DOHH2 (cell line): ENCODE measurements around the gene PALLD.
"Not testable (repeated sequence)": the region's sequence is repeated elsewhere in the genome, so short reads cannot be mapped to it uniquely, and the experiment has no call there.

Experiments used
- H3F3A ChIP-seq: fragments of 200-600 bp; sonication (generic), shearing (Covaris generic); 2 replicates; pipeline ENCODE4 v1.6.0; 2016; ENCODE audit warnings: antibody characterized with exemption, mild to moderate bottlenecking; ENCODE audit not compliant: control insufficient read depth, insufficient read depth
- H3K27ac ChIP-seq: fragments of 200-600 bp; sonication (generic); 2 replicates; pipeline ENCODE4 v1.5.1; 2014; ENCODE audit warnings: low read depth, mild to moderate bottlenecking, low read length, moderate library complexity
- H3K27me3 ChIP-seq: fragments of 200-600 bp; sonication (generic); 2 replicates; pipeline ENCODE4 v1.6.1; 2014; ENCODE audit warnings: mild to moderate bottlenecking, low read length, mixed read lengths; ENCODE audit not compliant: control insufficient read depth
- H3K36me3 ChIP-seq: fragments of 200-600 bp; sonication (generic); 2 replicates; pipeline ENCODE4 v1.6.1; 2014; ENCODE audit warnings: mild to moderate bottlenecking, low read length, moderate library complexity, mixed read lengths; ENCODE audit not compliant: control insufficient read depth
- H3K4me1 ChIP-seq: fragments of 200-600 bp; sonication (generic); 2 replicates; pipeline ENCODE4 v1.6.1; 2014; ENCODE audit warnings: mild to moderate bottlenecking, low read length, mixed read lengths; ENCODE audit not compliant: control insufficient read depth
- H3K4me2 ChIP-seq: fragments of 200-600 bp; sonication (generic); 2 replicates; pipeline ENCODE4 v1.6.0; 2014; ENCODE audit warnings: mild to moderate bottlenecking, low read length, moderate library complexity
- H3K4me3 ChIP-seq: fragments of 200-600 bp; sonication (generic); 2 replicates; pipeline ENCODE4 v1.5.1; 2014; ENCODE audit warnings: mild to moderate bottlenecking, low read length, mixed read lengths
- H3K79me2 ChIP-seq: fragments of 200-600 bp; sonication (generic); 2 replicates; pipeline ENCODE4 v1.6.1; 2014; ENCODE audit warnings: mild to moderate bottlenecking, low read length, mixed read lengths; ENCODE audit not compliant: control insufficient read depth
- H3K9me2 ChIP-seq: fragments of 200-600 bp; sonication (generic); replicated peaks from 2 replicates; pipeline ENCODE4 v1.6.1; 2014; ENCODE audit warnings: mild to moderate bottlenecking, low read length, mixed read lengths; ENCODE audit not compliant: control insufficient read depth
- H3K9me3 ChIP-seq: fragments of 200-600 bp; sonication (generic); 2 replicates; pipeline ENCODE4 v1.6.1; 2014; ENCODE audit warnings: antibody characterized with exemption, low read length, mixed read lengths; ENCODE audit not compliant: control insufficient read depth, insufficient read depth
- H4K20me1 ChIP-seq: fragments of 200-600 bp; sonication (generic); 2 replicates; pipeline ENCODE4 v1.6.0; 2014; ENCODE audit warnings: low read depth, mild to moderate bottlenecking, antibody characterized with exemption, low read length, moderate library complexity; ENCODE audit not compliant: control insufficient read depth, insufficient read depth
- CTCF ChIP-seq: fragments of 200-600 bp; sonication (generic); IDR thresholded peaks from one replicate; pipeline ENCODE4 v1.5.1; 2014; ENCODE audit warnings: antibody characterized with exemption, mild to moderate bottlenecking, low read depth, low read length; ENCODE audit not compliant: poor library complexity, severe bottlenecking
- EZH2phosphoT487 ChIP-seq: fragments of 200-600 bp; sonication (generic); IDR thresholded peaks from 2 replicates; pipeline ENCODE4 v1.6.1; 2017; ENCODE audit warnings: borderline replicate concordance, mild to moderate bottlenecking, antibody characterized with exemption, low read length, moderate library complexity, mixed read lengths

Gene PALLD

GRCh38 chr4:168797738-168798375 is 301.0 kb downstream of the PALLD start:
- H3K36me3 ChIP-seq, result no peaks in the 10 kb centered on the region
- no peaks in the 10 kb centered on the region for H3K79me2 ChIP-seq
- H4K20me1 ChIP-seq, result no peaks in the 10 kb centered on the region
- H3K27ac ChIP-seq, result no peak overlapping the region
- no peaks in the 10 kb centered on the region for H3F3A ChIP-seq
- H3K27me3 ChIP-seq, result no peaks in the 10 kb centered on the region
- H3K4me3 ChIP-seq, result no peak overlapping the region
- H3K4me2 ChIP-seq, result no peak overlapping the region
- no peaks in the 10 kb centered on the region for H3K9me2 ChIP-seq
- TF ChIP-seq CTCF (no peak), EZH2phosphoT487 (no peak)
- no peaks in the 10 kb centered on the region for H3K9me3 ChIP-seq
- no peaks in the 10 kb centered on the region for H3K4me1 ChIP-seq

GRCh38 chr4:168800926-168801325 is 304.1 kb downstream of the PALLD start:
- no peaks in the 10 kb centered on the region for H3K9me2 ChIP-seq
- no peaks in the 10 kb centered on the region for H3K79me2 ChIP-seq
- H3K4me1 ChIP-seq, result no peaks in the 10 kb centered on the region
- H3K9me3 ChIP-seq, result no peaks in the 10 kb centered on the region
- H3K27ac ChIP-seq, result no peak overlapping the region
- H3K36me3 ChIP-seq, result no peaks in the 10 kb centered on the region
- TF ChIP-seq CTCF, result no peak
- no peaks in the 10 kb centered on the region for H4K20me1 ChIP-seq
- H3K4me3 ChIP-seq, result no peak overlapping the region
- H3K4me2 ChIP-seq, result no peak overlapping the region
- no peaks in the 10 kb centered on the region for H3K27me3 ChIP-seq
- H3F3A ChIP-seq, result no peaks in the 10 kb centered on the region

- Histone ChIP-seq H3K36me3 (no peaks in the 10 kb centered on the region), H3K4me3 (no peak overlapping the region), H3F3A (no peaks in the 10 kb centered on the region), H3K9me2 (no peaks in the 10 kb centered on the region), H3K4me2 (no peak overlapping the region), H3K27ac (no peak overlapping the region), H4K20me1 (no peaks in the 10 kb centered on the region), H3K4me1 (no peaks in the 10 kb centered on the region), H3K79me2 (no peaks in the 10 kb centered on the region), H3K9me3 (no peaks in the 10 kb centered on the region), H3K27me3 (no peaks in the 10 kb centered on the region)
- no peak for TF ChIP-seq EZH2phosphoT487
- no peak for TF ChIP-seq CTCF
Observed at GRCh38 chr4:168802222-168802621, 305.4 kb downstream of the PALLD start.

- not testable (repeated sequence) for H4K20me1 ChIP-seq, H3K4me2 ChIP-seq, H3K4me1 ChIP-seq, H3K27me3 ChIP-seq, H3K79me2 ChIP-seq, H3K9me3 ChIP-seq, H3K9me2 ChIP-seq, H3K36me3 ChIP-seq, H3F3A ChIP-seq, H3K27ac ChIP-seq, H3K4me3 ChIP-seq
Observed at GRCh38 chr4:168803052-168803451, 306.2 kb downstream of the PALLD start.
